Neuron (in vitro differentiated cells): Measurements from ENCODE around the gene PRUNE2.
A peak's percentile ranks its signal among the peaks of the same experiment; 100 is the strongest.

ENCODE experiments used
- H2AFZ ChIP-seq: one replicate; pipeline ENCODE4 v1.6.1; 2013; ENCODE audit warnings: low read depth, mild to moderate bottlenecking, inconsistent platforms, low read length, moderate library complexity
- H3K27me3 ChIP-seq: one replicate; pipeline ENCODE4 v1.6.1; 2013; ENCODE audit warnings: low read length; ENCODE audit not compliant: insufficient read depth
- H3K36me3 ChIP-seq: one replicate; pipeline ENCODE4 v1.6.1; 2013; ENCODE audit warnings: low read length; ENCODE audit not compliant: insufficient read depth
- H3K4me1 ChIP-seq: one replicate; pipeline ENCODE4 v1.6.1; 2013; ENCODE audit warnings: low read length; ENCODE audit not compliant: insufficient read depth
- H3K4me3 ChIP-seq: 2 replicates; pipeline ENCODE4 v1.5.1; 2013; ENCODE audit warnings: mild to moderate bottlenecking, low read length, moderate library complexity
- H3K9me3 ChIP-seq: one replicate; pipeline ENCODE4 v1.6.1; 2013; ENCODE audit warnings: low read length

The PRUNE2 gene

GRCh38 chr9:76703270-76703669, 202.6 kb downstream of the PRUNE2 start:
- no peaks in the 10 kb centered on the region for H3K36me3 ChIP-seq
- H2AFZ ChIP-seq, result no peak overlapping the region
- H3K4me1 ChIP-seq, result peaks cover 9% of the 10 kb centered on the region
- no peaks in the 10 kb centered on the region for H3K27me3 ChIP-seq
- H3K9me3 ChIP-seq, result no peaks in the 10 kb centered on the region
- H3K4me3 ChIP-seq, result no peak overlapping the region

- Histone ChIP-seq H3K9me3 (no peaks in the 10 kb centered on the region), H3K36me3 (no peaks in the 10 kb centered on the region), H3K27me3 (no peaks in the 10 kb centered on the region), H2AFZ (no peak overlapping the region), H3K4me1 (peaks cover 9% of the 10 kb centered on the region), H3K4me3 (no peak overlapping the region)
Measured at GRCh38 chr9:76701441-76702039, 204.4 kb downstream of the PRUNE2 start.

GRCh38 chr9:76700916-76701315, 205.0 kb downstream of the PRUNE2 start:
- no peak overlapping the region for H2AFZ ChIP-seq
- H3K9me3 ChIP-seq, result no peaks in the 10 kb centered on the region
- H3K36me3 ChIP-seq, result no peaks in the 10 kb centered on the region
- H3K27me3 ChIP-seq, result no peaks in the 10 kb centered on the region
- H3K4me1 ChIP-seq, result peaks cover 9% of the 10 kb centered on the region
- no peak overlapping the region for H3K4me3 ChIP-seq

- H3K27me3 ChIP-seq, result no peaks in the 10 kb centered on the region
- H2AFZ ChIP-seq, result no peak overlapping the region
- no peak overlapping the region for H3K4me3 ChIP-seq
- no peaks in the 10 kb centered on the region for H3K9me3 ChIP-seq
- H3K4me1 ChIP-seq, result peaks cover 9% of the 10 kb centered on the region
- H3K36me3 ChIP-seq, result no peaks in the 10 kb centered on the region
Measured at GRCh38 chr9:76699971-76700370, 205.9 kb downstream of the PRUNE2 start.

- Histone ChIP-seq H3K27me3 (no peaks in the 10 kb centered on the region), H3K9me3 (no peaks in the 10 kb centered on the region), H3K4me3 (no peak overlapping the region), H3K4me1 (peaks cover 9% of the 10 kb centered on the region), H2AFZ (no peak overlapping the region), H3K36me3 (no peaks in the 10 kb centered on the region)
Measured at GRCh38 chr9:76697554-76697953, 208.4 kb downstream of the PRUNE2 start.

- Histone ChIP-seq H3K27me3 (no peaks in the 10 kb centered on the region), H3K4me3 (no peak overlapping the region), H3K36me3 (no peaks in the 10 kb centered on the region), H3K9me3 (no peaks in the 10 kb centered on the region), H2AFZ (no peak overlapping the region), H3K4me1 (peaks cover 9% of the 10 kb centered on the region)
Measured at GRCh38 chr9:76697081-76697480, 208.8 kb downstream of the PRUNE2 start.

GRCh38 chr9:76693912-76694311, 212.0 kb downstream of the PRUNE2 start:
- H3K9me3 ChIP-seq, result no peaks in the 10 kb centered on the region
- H3K27me3 ChIP-seq, result no peaks in the 10 kb centered on the region
- H3K4me3 ChIP-seq, result no peak overlapping the region
- H3K4me1 ChIP-seq, result peaks cover 5% of the 10 kb centered on the region
- H2AFZ ChIP-seq, result no peak overlapping the region
- H3K36me3 ChIP-seq, result no peaks in the 10 kb centered on the region

- no peaks in the 10 kb centered on the region for H3K9me3 ChIP-seq
- peak overlapping the region; percentile 21 for H2AFZ ChIP-seq
- H3K4me3 ChIP-seq, result no peak overlapping the region
- peaks cover 5% of the 10 kb centered on the region for H3K4me1 ChIP-seq
- no peaks in the 10 kb centered on the region for H3K27me3 ChIP-seq
- no peaks in the 10 kb centered on the region for H3K36me3 ChIP-seq
Measured at GRCh38 chr9:76692458-76693129, 213.3 kb downstream of the PRUNE2 start.

- H3K27me3 ChIP-seq, result no peaks in the 10 kb centered on the region
- peak overlapping the region; percentile 44 for H3K4me3 ChIP-seq
Measured at GRCh38 chr9:76691517-76692313, 214.2 kb downstream of the PRUNE2 start.

GRCh38 chr9:76690973-76691370, 214.9 kb downstream of the PRUNE2 start:
- Histone ChIP-seq H3K4me3 (no peak overlapping the region), H3K36me3 (no peaks in the 10 kb centered on the region), H2AFZ (peak overlapping the region; percentile 21), H3K4me1 (peaks cover 5% of the 10 kb centered on the region), H3K9me3 (no peaks in the 10 kb centered on the region), H3K27me3 (no peaks in the 10 kb centered on the region)

More at GRCh38 chr9:76691517-76692313, 214.2 kb downstream of the PRUNE2 start:
- peaks cover 5% of the 10 kb centered on the region for H3K4me1 ChIP-seq
- H3K9me3 ChIP-seq, result no peaks in the 10 kb centered on the region
- H3K36me3 ChIP-seq, result no peaks in the 10 kb centered on the region
- peak overlapping the region; percentile 21 for H2AFZ ChIP-seq

GRCh38 chr9:76690246-76690972, 215.5 kb downstream of the PRUNE2 start:
- no peak overlapping the region for H3K4me3 ChIP-seq
- peaks cover 5% of the 10 kb centered on the region for H3K4me1 ChIP-seq

GRCh38 chr9:76688471-76689238, 217.3 kb downstream of the PRUNE2 start:
- Histone ChIP-seq H3K4me3 (no peak overlapping the region), H2AFZ (no peak overlapping the region), H3K9me3 (no peaks in the 10 kb centered on the region), H3K27me3 (no peaks in the 10 kb centered on the region), H3K4me1 (peaks cover 5% of the 10 kb centered on the region), H3K36me3 (no peaks in the 10 kb centered on the region)

More at GRCh38 chr9:76690246-76690972, 215.5 kb downstream of the PRUNE2 start:
- no peaks in the 10 kb centered on the region for H3K36me3 ChIP-seq
- no peaks in the 10 kb centered on the region for H3K9me3 ChIP-seq
- no peaks in the 10 kb centered on the region for H3K27me3 ChIP-seq
- no peak overlapping the region for H2AFZ ChIP-seq
